CD14-positive monocyte (primary cell): ENCODE data around the gene SAAL1. TPM values are rescaled to one million over a fixed set of nuclear protein-coding genes. Genes with fewer than 3 reads are reported as not detected.

Experiments used
- DNase-seq, 3 donors: peaks; one replicate each; pipeline ENCODE4 v3.0.0-alpha.2; 2011 to 2022
- H2AFZ ChIP-seq: 2 replicates; pipeline ENCODE4 v1.6.0; 2012; ENCODE audit warnings: mild to moderate bottlenecking, low read depth, low read length, inconsistent platforms; ENCODE audit not compliant: insufficient read depth, poor library complexity, severe bottlenecking
- H3K27ac ChIP-seq, 2 donors: 1 replicate in 1 of 2; 2 replicates in 1 of 2; pipeline ENCODE4 v1.5.1; 2012 to 2013; ENCODE audit warnings: low read length in 2 of 2, control low read depth in 1 of 2, inconsistent platforms in 1 of 2, low read depth in 1 of 2, mild to moderate bottlenecking in 1 of 2
- H3K27me3 ChIP-seq, 2 donors: one replicate each; pipeline versions ENCODE4 v1.6.0 to v1.6.1; 2011 to 2013; ENCODE audit warnings: low read length in 2 of 2; ENCODE audit not compliant: control insufficient read depth in 2 of 2, insufficient read depth in 2 of 2
- H3K36me3 ChIP-seq, 2 donors: replicated peaks in 1 of 2; 1 replicate in 1 of 2; 2 replicates in 1 of 2; pipeline versions ENCODE4 v1.5.1 to v1.6.1; 2012 to 2013; ENCODE audit warnings: low read length in 2 of 2, control low read depth in 1 of 2, inconsistent platforms in 1 of 2, mild to moderate bottlenecking in 1 of 2; ENCODE audit not compliant: insufficient read depth in 2 of 2, control insufficient read depth in 1 of 2
- H3K4me1 ChIP-seq, 2 donors: 1 replicate in 1 of 2; 2 replicates in 1 of 2; pipeline versions ENCODE4 v1.5.1 to v1.6.1; 2012 to 2013; ENCODE audit warnings: low read length in 2 of 2, control low read depth in 1 of 2, inconsistent platforms in 1 of 2, mild to moderate bottlenecking in 1 of 2, moderate library complexity in 1 of 2; ENCODE audit not compliant: insufficient read depth in 2 of 2, control insufficient read depth in 1 of 2
- H3K4me2 ChIP-seq: replicated peaks from 2 replicates; pipeline ENCODE3; 2012; ENCODE audit warnings: low read length, moderate library complexity, mild to moderate bottlenecking; ENCODE audit not compliant: poor library complexity, severe bottlenecking; ENCODE audit errors: extremely low read depth
- H3K4me3 ChIP-seq, 3 experiments: fragments of 200-600 bp in 1 of 3; sonication (generic) in 1 of 3; replicated peaks in 1 of 3; 1 replicate in 2 of 3; 2 replicates in 1 of 3; pipeline ENCODE4 v1.5.1; 2011 to 2013; ENCODE audit warnings: low read length in 3 of 3, mild to moderate bottlenecking in 3 of 3, control low read depth in 2 of 3, low read depth in 2 of 3, inconsistent platforms in 1 of 3, moderate library complexity in 1 of 3
- H3K79me2 ChIP-seq: 2 replicates; pipeline ENCODE4 v1.6.0; 2012; ENCODE audit warnings: mild to moderate bottlenecking, control low read depth, inconsistent platforms, low read length, moderate library complexity; ENCODE audit not compliant: insufficient read depth
- H3K9ac ChIP-seq: 2 replicates; pipeline ENCODE4 v1.6.0; 2017; ENCODE audit warnings: low read length, mild to moderate bottlenecking; ENCODE audit not compliant: insufficient read depth, poor library complexity, severe bottlenecking
- H3K9me3 ChIP-seq, 2 donors: replicated peaks in 1 of 2; 1 replicate in 1 of 2; 2 replicates in 1 of 2; pipeline versions ENCODE4 v1.5.1 to v1.6.1; 2012 to 2013; ENCODE audit warnings: low read length in 2 of 2, control low read depth in 1 of 2; ENCODE audit not compliant: control insufficient read depth in 1 of 2, insufficient read depth in 1 of 2
- H4K20me1 ChIP-seq: 2 replicates; pipeline ENCODE4 v1.6.0; 2012; ENCODE audit warnings: mild to moderate bottlenecking, low read length, control low read depth, moderate library complexity; ENCODE audit not compliant: insufficient read depth
- H3K27ac Mint-ChIP-seq, 7 donors: one replicate each; pipeline ENCODE4 v1.8.0; 2020; ENCODE audit warnings: mild to moderate bottlenecking in 7 of 7, mixed read lengths in 7 of 7, moderate library complexity in 6 of 7, inconsistent platforms in 2 of 7
- H3K27me3 Mint-ChIP-seq, 3 donors: one replicate each; pipeline ENCODE4 v1.8.0; 2021 to 2022; ENCODE audit warnings: low read depth in 3 of 3, mild to moderate bottlenecking in 3 of 3, mixed read lengths in 3 of 3, moderate library complexity in 3 of 3, inconsistent platforms in 1 of 3
- H3K36me3 Mint-ChIP-seq, 2 donors: one replicate each; pipeline ENCODE4 v1.8.0; 2020; ENCODE audit warnings: mixed read lengths in 2 of 2, inconsistent platforms in 1 of 2, mild to moderate bottlenecking in 1 of 2
- H3K4me1 Mint-ChIP-seq: one replicate; pipeline ENCODE4 v1.8.0; 2020; ENCODE audit warnings: mild to moderate bottlenecking, mixed read lengths
- H3K4me3 Mint-ChIP-seq, 2 donors: one replicate each; pipeline ENCODE4 v1.8.0; 2020; ENCODE audit warnings: mild to moderate bottlenecking in 2 of 2, mixed read lengths in 2 of 2, moderate library complexity in 1 of 2
- H3K9me3 Mint-ChIP-seq, 7 donors: one replicate each; pipeline ENCODE4 v1.8.0; 2020 to 2022; ENCODE audit warnings: mixed read lengths in 7 of 7, mild to moderate bottlenecking in 6 of 7, moderate library complexity in 6 of 7, inconsistent platforms in 2 of 7
- WGBS: methylation state at CpG from one replicate; pipeline ENCODE4 v1.1.5; 2013; ENCODE audit warnings: missing lambda C conversion rate; ENCODE audit not compliant: insufficient coverage; 5-methylcytosine and 5-hydroxymethylcytosine counted together
- intact Hi-C, 2 donors: fragments of 100-400 bp; cut with micrococcal nuclease; formaldehyde crosslinking; loops; one replicate each; pipeline versions ENCODE4 v1.15.0 to v1.15.1; 2023
- polyA plus RNA-seq, 3 donors: library from polyadenylated mRNA; depleted of rRNA in 1 of 3; unstranded in 2 of 3; stranded (reverse) in 1 of 3; fragments of 300-500 nt in 2 of 3; fragments of >200 nt in 1 of 3; fragmentation: Illumina TruSeq in 2 of 3; gene quantifications; 1 replicate in 2 of 3; 2 replicates in 1 of 3; pipeline ENCODE4 v1.2.3, GENCODE V29; 2012 to 2021
- TF ChIP-seq, protein P1 (sequence below): fragments of 200-600 bp; IDR thresholded peaks from one replicate; pipeline ENCODE4 v1.8.0; 2022; ENCODE audit warnings: antibody characterized with exemption, mild to moderate bottlenecking

Gene SAAL1
- polyA plus RNA-seq, 3 donors, result 6.4 to 10.2 (median 7.6) TPM

- Histone ChIP-seq H3K27ac (no peak overlapping the region), H3K9ac (no peak overlapping the region), H3K27me3 (peaks cover 0 to 9% of the 10 kb centered on the region in 2 donors), H3K4me3 (no peak overlapping the region), H4K20me1 (no peaks in the 10 kb centered on the region), H3K4me1 (no peaks in the 10 kb centered on the region), H3K36me3 (no peaks in the 10 kb centered on the region), H2AFZ (no peak overlapping the region), H3K79me2 (no peaks in the 10 kb centered on the region), H3K9me3 (no peaks in the 10 kb centered on the region), H3K4me2 (no peak overlapping the region)
- Mint-ChIP-seq H3K36me3 (no peaks in the 10 kb centered on the region), H3K9me3 (peaks cover 0 to 4% (median 0%) of the 10 kb centered on the region in 7 donors), H3K27ac (no peak overlapping the region), H3K4me3 (no peak overlapping the region), H3K27me3 (peaks cover 6 to 14% (median 11%) of the 10 kb centered on the region in 3 donors), H3K4me1 (no peaks in the 10 kb centered on the region)
- DNase-seq, result no peak
- TF ChIP-seq, protein P1, sequence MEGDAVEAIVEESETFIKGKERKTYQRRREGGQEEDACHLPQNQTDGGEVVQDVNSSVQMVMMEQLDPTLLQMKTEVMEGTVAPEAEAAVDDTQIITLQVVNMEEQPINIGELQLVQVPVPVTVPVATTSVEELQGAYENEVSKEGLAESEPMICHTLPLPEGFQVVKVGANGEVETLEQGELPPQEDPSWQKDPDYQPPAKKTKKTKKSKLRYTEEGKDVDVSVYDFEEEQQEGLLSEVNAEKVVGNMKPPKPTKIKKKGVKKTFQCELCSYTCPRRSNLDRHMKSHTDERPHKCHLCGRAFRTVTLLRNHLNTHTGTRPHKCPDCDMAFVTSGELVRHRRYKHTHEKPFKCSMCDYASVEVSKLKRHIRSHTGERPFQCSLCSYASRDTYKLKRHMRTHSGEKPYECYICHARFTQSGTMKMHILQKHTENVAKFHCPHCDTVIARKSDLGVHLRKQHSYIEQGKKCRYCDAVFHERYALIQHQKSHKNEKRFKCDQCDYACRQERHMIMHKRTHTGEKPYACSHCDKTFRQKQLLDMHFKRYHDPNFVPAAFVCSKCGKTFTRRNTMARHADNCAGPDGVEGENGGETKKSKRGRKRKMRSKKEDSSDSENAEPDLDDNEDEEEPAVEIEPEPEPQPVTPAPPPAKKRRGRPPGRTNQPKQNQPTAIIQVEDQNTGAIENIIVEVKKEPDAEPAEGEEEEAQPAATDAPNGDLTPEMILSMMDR, result no peak
- 54% methylated on average over 3 of the region's 3 CpGs for WGBS
- intact Hi-C loops, result no loop called here
Measured at GRCh38 chr11:18145837-18146236, 40.0 kb upstream of the SAAL1 start.

DNA sequence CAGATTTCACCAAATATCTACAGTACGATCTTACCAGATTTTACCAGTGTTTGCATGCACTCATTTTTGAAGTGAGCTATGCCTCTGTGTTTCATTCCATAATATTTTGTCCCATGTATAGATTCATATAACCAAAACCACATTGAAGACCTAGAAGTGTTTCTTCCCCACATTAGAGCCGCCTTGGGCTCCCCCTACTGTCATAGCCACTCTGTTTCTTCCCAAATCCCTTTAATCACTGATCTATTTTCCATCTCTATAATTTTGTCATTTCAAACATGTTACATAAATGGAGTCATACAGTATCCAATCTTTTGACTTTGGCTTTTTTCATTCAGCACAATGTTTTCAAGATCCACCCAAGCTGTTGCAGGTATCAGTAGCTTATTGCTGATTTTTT lies 39.1 kb upstream of the SAAL1 start:
- WGBS, result 100% methylated on average over 1 of the region's 2 CpGs
- Mint-ChIP-seq H3K27me3 (peaks cover 6 to 16% (median 7%) of the 10 kb centered on the region in 3 donors), H3K4me3 (no peak overlapping the region), H3K9me3 (peaks cover 0 to 4% (median 0%) of the 10 kb centered on the region in 7 donors), H3K36me3 (no peaks in the 10 kb centered on the region), H3K4me1 (no peaks in the 10 kb centered on the region), H3K27ac (no peak overlapping the region)
- H4K20me1 ChIP-seq, result no peaks in the 10 kb centered on the region
- no peak overlapping the region for H3K9ac ChIP-seq
- H3K4me1 ChIP-seq, result no peaks in the 10 kb centered on the region
- H3K4me2 ChIP-seq, result no peak overlapping the region
- H3K27ac ChIP-seq, result no peak overlapping the region
- no peaks in the 10 kb centered on the region for H3K9me3 ChIP-seq
- TF ChIP-seq, protein P1, result no peak
- no peak overlapping the region for H2AFZ ChIP-seq
- H3K27me3 ChIP-seq, result peaks cover 0 to 9% of the 10 kb centered on the region in 2 donors
- H3K36me3 ChIP-seq, result no peaks in the 10 kb centered on the region
- H3K79me2 ChIP-seq, result no peaks in the 10 kb centered on the region
- no peak overlapping the region for H3K4me3 ChIP-seq
- intact Hi-C loops, result no loop called here
- DNase-seq, result no peak
